Measurements from ENCODE around the gene PRPF6.

Gene PRPF6

DNA sequence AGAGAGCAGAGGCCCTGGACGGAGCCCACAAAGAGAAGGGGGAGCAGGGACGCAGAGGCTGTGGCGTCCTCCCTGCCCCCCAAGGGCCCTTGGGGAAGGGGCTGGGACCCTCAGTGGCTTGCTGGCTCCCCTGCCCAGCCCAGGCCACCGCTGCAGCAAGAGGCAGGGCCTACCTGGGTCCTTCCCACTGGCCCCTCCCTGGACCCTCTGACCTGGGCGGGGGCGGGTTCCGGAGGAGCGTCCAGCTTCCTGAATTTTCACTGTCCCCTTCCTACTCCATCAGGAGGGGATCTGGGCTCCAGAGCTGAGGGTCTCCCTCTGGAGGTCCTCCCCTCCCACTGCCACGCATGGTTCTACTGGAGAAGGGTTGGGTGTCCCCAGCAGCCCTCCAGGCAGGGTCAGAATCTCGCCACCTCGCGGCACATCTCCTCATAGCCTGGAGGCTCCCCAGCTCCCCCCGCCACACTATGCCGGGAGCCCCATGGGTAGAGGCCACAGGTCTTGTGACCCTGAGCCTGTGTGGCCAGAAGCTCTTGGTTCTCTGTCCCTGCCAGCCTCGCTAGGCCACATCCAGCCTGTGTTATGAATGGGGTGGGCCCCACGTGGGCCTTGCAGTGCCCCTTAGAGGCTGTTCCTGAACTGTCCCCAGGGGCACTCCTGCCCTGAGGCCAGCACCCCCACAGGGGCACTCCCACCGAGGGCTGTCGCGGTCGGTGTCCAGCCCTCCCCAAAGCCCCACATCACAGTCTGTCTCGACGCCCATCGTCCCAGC lies 69.5 kb downstream of the PRPF6 start:
- Histone ChIP-seq H3K27ac (peak overlapping the region in 1 of 2 donors; percentile 79), H3K4me3 (peak overlapping the region; percentile 69)
- no peak for TF ChIP-seq CTCF (IDR thresholded peaks at IDR 0.05)
- DNase-seq (ENCODE audit: low spot score): no peak

DNA sequence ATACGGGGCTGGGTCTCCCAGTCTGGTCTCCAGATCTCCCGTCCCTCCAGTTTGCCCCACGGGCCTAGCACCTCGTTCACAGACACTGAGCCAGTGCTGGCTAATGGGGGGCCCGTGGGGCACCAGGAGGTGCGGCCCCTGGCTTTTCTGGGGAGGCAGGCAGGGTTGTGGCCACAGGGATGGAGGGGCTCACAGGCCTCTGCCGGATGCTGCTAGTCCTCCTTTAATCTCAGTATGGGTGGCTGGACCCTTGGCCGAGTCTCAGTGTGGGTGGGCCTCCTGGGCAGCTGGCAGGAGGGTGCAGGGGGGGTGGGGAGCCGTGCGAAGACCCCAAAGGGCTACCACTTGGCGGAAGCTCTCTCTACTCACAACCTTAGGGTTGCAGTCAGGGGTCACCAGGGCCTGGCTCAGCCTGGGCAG lies 70.1 kb downstream of the PRPF6 start:
- no peak for DNase-seq (ENCODE audit: low spot score)
- Histone ChIP-seq H3K4me3 (peak overlapping the region; percentile 69), H3K27ac (peak overlapping the region; percentile 52 to 79)
- TF ChIP-seq CTCF (IDR thresholded peaks at IDR 0.05): no peak

- Histone ChIP-seq H3K4me3 (peak overlapping the region; percentile 69), H3K27ac (peak overlapping the region; percentile 52 to 79)
- DNase-seq (ENCODE audit: low spot score): no peak
- TF ChIP-seq CTCF (IDR thresholded peaks at IDR 0.05): no peak
Observed at GRCh38 chr20:64051561-64052325, 70.8 kb downstream of the PRPF6 start.

DNA sequence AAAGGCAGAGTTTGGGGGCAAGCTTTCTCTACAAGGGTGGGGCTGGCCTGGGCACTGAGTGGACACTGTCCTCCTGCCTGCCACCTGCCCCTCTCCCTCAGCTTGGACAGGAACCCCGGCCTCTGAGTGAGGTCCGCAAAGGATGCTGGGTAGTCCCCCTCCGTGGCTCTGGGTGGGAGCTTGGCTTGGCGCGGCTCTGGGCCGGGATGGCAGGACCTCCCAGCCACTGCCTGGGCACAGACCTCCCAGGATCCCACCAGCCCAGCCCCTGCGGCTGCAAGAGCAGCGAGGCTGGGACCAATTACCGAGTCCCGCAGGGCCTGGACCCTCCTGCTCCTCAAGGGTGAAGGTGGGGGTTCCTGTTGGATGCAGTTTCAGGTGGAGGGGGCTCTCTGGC lies 71.4 kb downstream of the PRPF6 start:
- Histone ChIP-seq H3K4me3 (no peak overlapping the region), H3K27ac (peak overlapping the region in 1 of 2 donors; percentile 79)
- no peak for DNase-seq (ENCODE audit: low spot score)
- TF ChIP-seq CTCF (IDR thresholded peaks at IDR 0.05): no peak

GRCh38 chr20:64052987-64053840 lies 72.3 kb downstream of the PRPF6 start:
- Histone ChIP-seq H3K27ac (peak overlapping the region in 1 of 2 donors; percentile 79), H3K4me3 (no peak overlapping the region)
- no peak for TF ChIP-seq CTCF (IDR thresholded peaks at IDR 0.05)
- DNase-seq (ENCODE audit: low spot score): no peak

DNA sequence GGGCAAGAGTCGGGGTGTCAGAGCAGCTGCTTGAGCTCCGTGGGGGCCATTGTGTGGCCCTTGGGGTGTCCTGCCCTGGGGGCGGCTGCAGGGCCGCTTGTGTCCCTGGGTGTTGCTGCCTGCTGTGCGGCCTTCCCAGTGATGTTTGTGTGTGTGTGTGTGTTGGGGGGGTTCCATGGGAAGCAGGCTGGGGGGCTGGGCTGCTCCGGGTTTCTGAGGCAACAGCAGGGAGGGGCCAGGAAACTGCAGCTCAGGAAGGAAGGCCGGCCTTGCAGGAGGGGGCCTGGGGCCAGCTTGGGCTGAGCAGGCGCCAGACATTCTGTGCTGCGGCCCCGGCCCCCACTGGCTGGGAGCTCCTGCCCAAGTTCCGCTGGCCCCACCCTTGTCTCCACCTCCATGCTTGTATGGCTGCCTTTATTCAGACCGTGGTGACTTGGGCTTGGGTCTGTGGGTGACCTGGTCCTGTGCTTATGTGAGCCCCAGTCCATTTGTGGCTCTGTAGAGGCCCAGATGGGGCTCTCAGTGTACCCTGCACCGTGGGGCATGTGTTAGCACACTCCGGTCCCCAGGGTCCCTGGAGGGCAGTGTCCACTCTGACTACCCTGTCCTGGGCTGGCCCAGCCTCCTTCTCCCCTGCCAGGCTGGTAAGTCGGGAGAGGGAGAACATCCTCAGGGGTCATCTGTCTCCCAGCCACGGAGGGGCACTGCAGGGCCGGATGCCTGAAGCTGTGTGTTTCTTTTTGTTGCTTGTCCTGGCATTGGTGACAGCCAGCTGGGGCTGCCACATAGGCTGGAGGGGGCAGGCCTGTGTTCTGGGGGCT lies 73.1 kb downstream of the PRPF6 start:
- TF ChIP-seq CTCF (IDR thresholded peaks at IDR 0.05): no peak
- Histone ChIP-seq H3K4me3 (no peak overlapping the region), H3K27ac (peak overlapping the region in 1 of 2 donors; percentile 79)

More for the DNA sequence above, 73.1 kb downstream of the PRPF6 start:
- DNase-seq (ENCODE audit: low spot score): no peak
